ENCODE data around the gene SYT9.

The SYT9 gene

DNA sequence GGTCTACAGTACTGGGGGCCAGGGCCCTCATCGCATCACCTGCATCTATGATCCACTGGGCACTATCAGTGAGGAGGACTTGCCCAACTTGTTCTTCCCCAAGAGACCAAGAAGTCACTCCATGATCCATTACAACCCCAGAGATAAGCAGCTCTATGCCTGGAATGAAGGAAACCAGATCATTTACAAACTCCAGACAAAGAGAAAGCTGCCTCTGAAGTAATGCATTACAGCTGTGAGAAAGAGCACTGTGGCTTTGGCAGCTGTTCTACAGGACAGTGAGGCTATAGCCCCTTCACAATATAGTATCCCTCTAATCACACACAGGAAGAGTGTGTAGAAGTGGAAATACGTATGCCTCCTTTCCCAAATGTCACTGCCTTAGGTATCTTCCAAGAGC is 258.3 kb downstream of the SYT9 start:
- no peak overlapping the region for H3K4me3 ChIP-seq (ENCODE audit: low read depth, low read length)
- POLR2A ChIA-PET, result no interaction called here
- no peaks in the 10 kb centered on the region for H3K9me3 ChIP-seq (ENCODE audit: control insufficient read depth, insufficient read depth, low read depth, low read length)
- no peaks in the 10 kb centered on the region for H3K4me1 ChIP-seq (ENCODE audit: control insufficient read depth, insufficient read depth, low read length)
- no peak overlapping the region for H3K27ac ChIP-seq (ENCODE audit: extremely low read depth, low read depth, low read length)
- H3K36me3 ChIP-seq (ENCODE audit: control insufficient read depth in 2 of 2, insufficient read depth in 1 of 2, low read length in 2 of 2), result no peaks in the 10 kb centered on the region
- TF ChIP-seq ZNF354C (tag by site-specific recombination; IDR thresholded peaks at IDR 0.05; ENCODE audit: borderline replicate concordance, low read depth), result no peak
- TF ChIP-seq, protein P1, sequence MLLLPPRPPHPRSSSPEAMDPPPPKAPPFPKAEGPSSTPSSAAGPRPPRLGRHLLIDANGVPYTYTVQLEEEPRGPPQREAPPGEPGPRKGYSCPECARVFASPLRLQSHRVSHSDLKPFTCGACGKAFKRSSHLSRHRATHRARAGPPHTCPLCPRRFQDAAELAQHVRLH (tag by site-specific recombination; IDR thresholded peaks at IDR 0.05), result no peak
- TF ChIP-seq ZBTB20 (tag by site-specific recombination; IDR thresholded peaks at IDR 0.05), result no peak
- no peak for TF ChIP-seq ZNF302 (tag by site-specific recombination; IDR thresholded peaks at IDR 0.05; ENCODE audit: low read depth)
- TF ChIP-seq ZFP69B (tag by site-specific recombination; IDR thresholded peaks at IDR 0.05), result no peak
- no peak for TF ChIP-seq ZNF521 (tag by site-specific recombination; IDR thresholded peaks at IDR 0.05)
- TF ChIP-seq ZNF768 (tag by site-specific recombination; IDR thresholded peaks at IDR 0.05), result no peak
- no peak for TF ChIP-seq MZF1 (tag by site-specific recombination; IDR thresholded peaks at IDR 0.05; ENCODE audit: borderline replicate concordance)
- no peak for TF ChIP-seq ZNF747 (tag by site-specific recombination; IDR thresholded peaks at IDR 0.05)
- CTCF ChIA-PET, result interaction anchor here (0.7 to 2.4 kb wide), 2 partner anchors 62 to 147 kb away, joined by 4 to 12 read pairs; no protein-coding TSS in a partner anchor

DNA sequence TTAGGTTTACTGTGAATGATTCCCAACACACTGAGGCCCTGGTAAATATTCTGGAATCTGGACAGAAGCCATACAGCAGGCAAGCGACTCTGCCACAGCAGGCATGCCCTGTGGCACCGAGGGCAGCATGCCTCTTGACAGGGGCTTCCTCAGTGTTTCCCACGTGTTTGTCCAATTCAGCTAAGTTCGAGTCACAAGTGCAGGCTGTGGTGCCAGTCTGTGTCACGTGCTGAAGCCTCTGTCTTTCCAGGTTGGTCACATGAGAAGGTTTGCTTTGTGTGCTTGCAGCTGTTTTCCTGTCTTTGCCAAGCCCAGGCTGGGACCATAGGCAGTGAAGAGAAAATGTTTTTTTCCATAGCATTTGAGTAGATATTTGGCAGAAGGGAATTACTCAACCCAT is 259.7 kb downstream of the SYT9 start:
- Histone ChIP-seq H3K36me3 (ENCODE audit: control insufficient read depth in 2 of 2, insufficient read depth in 1 of 2, low read length in 2 of 2) (no peaks in the 10 kb centered on the region), H3K4me3 (ENCODE audit: low read depth, low read length) (no peak overlapping the region), H3K4me1 (ENCODE audit: control insufficient read depth, insufficient read depth, low read length) (no peaks in the 10 kb centered on the region), H3K9me3 (ENCODE audit: control insufficient read depth, insufficient read depth, low read depth, low read length) (no peaks in the 10 kb centered on the region), H3K27ac (ENCODE audit: extremely low read depth, low read depth, low read length) (no peak overlapping the region)
- ChIA-PET CTCF (interaction anchor here (1.3 to 3.5 kb wide), 5 partner anchors 10 to 154 kb away, joined by 3 to 23 read pairs (median 9); no protein-coding TSS in a partner anchor), POLR2A (no interaction called here)
- TF ChIP-seq ZNF302 (tag by site-specific recombination; IDR thresholded peaks at IDR 0.05; ENCODE audit: low read depth) (no peak), REPIN1 (tag by site-specific recombination; IDR thresholded peaks at IDR 0.05; ENCODE audit: low read depth) (no peak)

DNA sequence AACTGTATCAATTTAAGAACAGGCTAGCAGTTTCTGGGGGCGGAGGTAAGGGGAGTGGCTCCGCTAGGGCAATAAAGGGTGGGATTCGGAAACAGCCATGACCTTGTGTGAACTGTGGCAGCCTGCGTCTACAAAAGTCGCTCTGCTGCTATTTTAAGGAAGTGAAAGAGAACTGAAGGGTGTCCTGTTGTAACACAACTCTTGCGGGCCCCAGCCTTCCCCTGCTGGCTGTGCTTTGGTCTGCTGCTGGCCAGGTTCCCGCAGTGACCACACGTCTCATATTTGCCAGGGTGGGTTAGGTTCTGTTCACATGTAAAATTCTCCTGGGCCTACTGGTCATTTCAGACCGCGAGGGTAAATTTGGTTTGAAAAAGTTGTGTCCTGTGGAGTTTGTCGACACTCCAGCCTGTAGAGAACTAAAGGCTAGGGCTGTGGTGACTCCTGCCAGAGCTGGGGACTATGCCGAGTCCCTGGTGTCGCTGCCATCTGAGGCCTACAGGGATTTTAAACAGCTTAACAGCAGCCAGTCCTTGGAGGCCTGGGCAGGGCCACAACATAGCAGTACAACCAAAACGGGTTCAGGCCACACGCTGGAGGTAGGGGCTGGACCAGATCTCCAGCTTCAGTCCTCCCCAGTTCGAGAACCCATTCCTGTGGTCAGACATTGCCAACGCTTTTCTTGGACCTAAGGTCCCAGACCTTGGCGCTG is 261.0 kb downstream of the SYT9 start:
- TF ChIP-seq ZNF146 (tag by site-specific recombination; IDR thresholded peaks at IDR 0.05) (no peak), ZFP37 (tag by site-specific recombination; IDR thresholded peaks at IDR 0.05) (no peak), ZFHX2 (tag by site-specific recombination; conservative IDR thresholded peaks at IDR 0.05) (no peak), ZNF23 (tag by site-specific recombination; IDR thresholded peaks at IDR 0.05; ENCODE audit: borderline replicate concordance) (no peak), ZNF426 (tag by site-specific recombination; IDR thresholded peaks at IDR 0.05) (no peak), ZNF473 (tag by site-specific recombination; IDR thresholded peaks at IDR 0.05) (no peak), ZNF544 (tag by site-specific recombination; IDR thresholded peaks at IDR 0.05) (no peak), HOXC10 (CRISPR knock-in tag; IDR thresholded peaks at IDR 0.05) (no peak), KLF9 (tag by site-specific recombination; IDR thresholded peaks at IDR 0.05; ENCODE audit: low read depth) (no peak), ZNF707 (tag by site-specific recombination; IDR thresholded peaks at IDR 0.05) (no peak), PRDM1 (tag by site-specific recombination; IDR thresholded peaks at IDR 0.05) (no peak), ZNF670 (tag by site-specific recombination; IDR thresholded peaks at IDR 0.05; ENCODE audit: low read depth) (no peak)
- TF ChIP-seq, protein P2, sequence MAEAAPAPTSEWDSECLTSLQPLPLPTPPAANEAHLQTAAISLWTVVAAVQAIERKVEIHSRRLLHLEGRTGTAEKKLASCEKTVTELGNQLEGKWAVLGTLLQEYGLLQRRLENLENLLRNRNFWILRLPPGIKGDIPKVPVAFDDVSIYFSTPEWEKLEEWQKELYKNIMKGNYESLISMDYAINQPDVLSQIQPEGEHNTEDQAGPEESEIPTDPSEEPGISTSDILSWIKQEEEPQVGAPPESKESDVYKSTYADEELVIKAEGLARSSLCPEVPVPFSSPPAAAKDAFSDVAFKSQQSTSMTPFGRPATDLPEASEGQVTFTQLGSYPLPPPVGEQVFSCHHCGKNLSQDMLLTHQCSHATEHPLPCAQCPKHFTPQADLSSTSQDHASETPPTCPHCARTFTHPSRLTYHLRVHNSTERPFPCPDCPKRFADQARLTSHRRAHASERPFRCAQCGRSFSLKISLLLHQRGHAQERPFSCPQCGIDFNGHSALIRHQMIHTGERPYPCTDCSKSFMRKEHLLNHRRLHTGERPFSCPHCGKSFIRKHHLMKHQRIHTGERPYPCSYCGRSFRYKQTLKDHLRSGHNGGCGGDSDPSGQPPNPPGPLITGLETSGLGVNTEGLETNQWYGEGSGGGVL (tag by site-specific recombination; IDR thresholded peaks at IDR 0.05), result no peak
- TF ChIP-seq, protein P3, sequence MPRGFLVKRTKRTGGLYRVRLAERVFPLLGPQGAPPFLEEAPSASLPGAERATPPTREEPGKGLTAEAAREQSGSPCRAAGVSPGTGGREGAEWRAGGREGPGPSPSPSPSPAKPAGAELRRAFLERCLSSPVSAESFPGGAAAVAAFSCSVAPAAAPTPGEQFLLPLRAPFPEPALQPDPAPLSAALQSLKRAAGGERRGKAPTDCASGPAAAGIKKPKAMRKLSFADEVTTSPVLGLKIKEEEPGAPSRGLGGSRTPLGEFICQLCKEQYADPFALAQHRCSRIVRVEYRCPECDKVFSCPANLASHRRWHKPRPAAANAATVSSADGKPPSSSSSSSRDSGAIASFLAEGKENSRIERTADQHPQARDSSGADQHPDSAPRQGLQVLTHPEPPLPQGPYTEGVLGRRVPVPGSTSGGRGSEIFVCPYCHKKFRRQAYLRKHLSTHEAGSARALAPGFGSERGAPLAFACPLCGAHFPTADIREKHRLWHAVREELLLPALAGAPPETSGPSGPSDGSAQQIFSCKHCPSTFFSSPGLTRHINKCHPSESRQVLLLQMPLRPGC (tag by site-specific recombination; IDR thresholded peaks at IDR 0.05), result no peak
- TF ChIP-seq, protein P4, sequence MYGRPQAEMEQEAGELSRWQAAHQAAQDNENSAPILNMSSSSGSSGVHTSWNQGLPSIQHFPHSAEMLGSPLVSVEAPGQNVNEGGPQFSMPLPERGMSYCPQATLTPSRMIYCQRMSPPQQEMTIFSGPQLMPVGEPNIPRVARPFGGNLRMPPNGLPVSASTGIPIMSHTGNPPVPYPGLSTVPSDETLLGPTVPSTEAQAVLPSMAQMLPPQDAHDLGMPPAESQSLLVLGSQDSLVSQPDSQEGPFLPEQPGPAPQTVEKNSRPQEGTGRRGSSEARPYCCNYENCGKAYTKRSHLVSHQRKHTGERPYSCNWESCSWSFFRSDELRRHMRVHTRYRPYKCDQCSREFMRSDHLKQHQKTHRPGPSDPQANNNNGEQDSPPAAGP (tag by site-specific recombination; IDR thresholded peaks at IDR 0.05), result no peak
- TF ChIP-seq, protein P5, sequence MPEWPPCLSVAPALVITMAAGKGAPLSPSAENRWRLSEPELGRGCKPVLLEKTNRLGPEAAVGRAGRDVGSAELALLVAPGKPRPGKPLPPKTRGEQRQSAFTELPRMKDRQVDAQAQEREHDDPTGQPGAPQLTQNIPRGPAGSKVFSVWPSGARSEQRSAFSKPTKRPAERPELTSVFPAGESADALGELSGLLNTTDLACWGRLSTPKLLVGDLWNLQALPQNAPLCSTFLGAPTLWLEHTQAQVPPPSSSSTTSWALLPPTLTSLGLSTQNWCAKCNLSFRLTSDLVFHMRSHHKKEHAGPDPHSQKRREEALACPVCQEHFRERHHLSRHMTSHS (tag by site-specific recombination; IDR thresholded peaks at IDR 0.05), result no peak
- Histone ChIP-seq H3K4me3 (ENCODE audit: low read depth, low read length) (peak overlapping the region; percentile 82; the same call in 1 of the 2 replicates), H3K9me3 (ENCODE audit: control insufficient read depth, insufficient read depth, low read depth, low read length) (no peaks in the 10 kb centered on the region), H3K36me3 (ENCODE audit: control insufficient read depth in 2 of 2, insufficient read depth in 1 of 2, low read length in 2 of 2) (no peaks in the 10 kb centered on the region), H3K27ac (ENCODE audit: extremely low read depth, low read depth, low read length) (no peak overlapping the region), H3K4me1 (ENCODE audit: control insufficient read depth, insufficient read depth, low read length) (no peaks in the 10 kb centered on the region)
- CTCF ChIA-PET, result interaction anchor here (0.5 to 3.5 kb wide), 27 partner anchors 8 to 415 kb away, joined by 3 to 23 read pairs (median 4); no protein-coding TSS in a partner anchor
- POLR2A ChIA-PET, result no interaction called here
